Fibroblast of peridontal ligament (primary cell): ENCODE data around the gene B4GALT5.
A peak's percentile ranks its signal among the peaks of the same experiment; 100 is the strongest.

Experiments
- DNase-seq: peaks from one replicate; pipeline ENCODE4 v3.0.0-alpha.2; 2010; ENCODE audit errors: extremely low read depth

Gene B4GALT5

GRCh38 chr20:49700411-49701185 lies 13.1 kb downstream of the B4GALT5 start:
- peak; percentile 79 for DNase-seq

- peak; percentile 47 for DNase-seq
These were observed 14.3 kb downstream of the B4GALT5 start for GRCh38 chr20:49699200-49699992.

GRCh38 chr20:49698477-49698876 lies 15.2 kb downstream of the B4GALT5 start:
- DNase-seq, result no peak

GRCh38 chr20:49697071-49697470 lies 16.6 kb downstream of the B4GALT5 start:
- no peak for DNase-seq

GRCh38 chr20:49696594-49696993 lies 17.1 kb downstream of the B4GALT5 start:
- DNase-seq, result no peak

GRCh38 chr20:49695830-49696229 lies 17.8 kb downstream of the B4GALT5 start:
- DNase-seq, result no peak

- DNase-seq, result no peak
These were observed 19.1 kb downstream of the B4GALT5 start for GRCh38 chr20:49694450-49695071.

GRCh38 chr20:49693435-49694171 lies 20.1 kb downstream of the B4GALT5 start:
- DNase-seq, result no peak

GRCh38 chr20:49692941-49693340 lies 20.7 kb downstream of the B4GALT5 start:
- no peak for DNase-seq

GRCh38 chr20:49691818-49692568 lies 21.7 kb downstream of the B4GALT5 start:
- no peak for DNase-seq

GRCh38 chr20:49690899-49691620 lies 22.6 kb downstream of the B4GALT5 start:
- DNase-seq, result no peak

GRCh38 chr20:49687595-49688567 lies 25.8 kb downstream of the B4GALT5 start:
- no peak for DNase-seq

- peak; percentile 71 for DNase-seq
These were observed 27.9 kb downstream of the B4GALT5 start for GRCh38 chr20:49685809-49686208.

GRCh38 chr20:49685161-49685601 lies 28.5 kb downstream of the B4GALT5 start:
- DNase-seq, result no peak

GRCh38 chr20:49684335-49684997 lies 29.2 kb downstream of the B4GALT5 start:
- no peak for DNase-seq

GRCh38 chr20:49682798-49683197 lies 30.9 kb downstream of the B4GALT5 start:
- no peak for DNase-seq

GRCh38 chr20:49682278-49682677 lies 31.4 kb downstream of the B4GALT5 start:
- no peak for DNase-seq

- no peak for DNase-seq
These were observed 31.8 kb downstream of the B4GALT5 start for GRCh38 chr20:49681850-49682216.

GRCh38 chr20:49680484-49680883 lies 33.2 kb downstream of the B4GALT5 start:
- no peak for DNase-seq
